Stomach (tissue), 4 donors: Measurements from ENCODE around the gene TTLL1.

ENCODE experiments used
- POLR2A ChIP-seq, 4 donors: fragments of 450-650 bp; IDR thresholded peaks; one replicate each; pipeline ENCODE4 v1.6.1; 2016; ENCODE audit warnings: antibody characterized with exemption in 4 of 4, control low read depth in 2 of 4, mild to moderate bottlenecking in 1 of 4, moderate library complexity in 1 of 4
- POLR2AphosphoS5 ChIP-seq, 3 donors: sonication (generic); formaldehyde crosslinking; IDR thresholded peaks; one replicate each; pipeline ENCODE4 v1.6.1; 2016; ENCODE audit warnings: antibody characterized with exemption in 3 of 3
- TF ChIP-seq, protein P1 (sequence below), 7 experiments: fragments of 450-650 bp in 4 of 7; fragments of 200-600 bp in 3 of 7; sonication (generic) in 3 of 7; IDR thresholded peaks; one replicate each; pipeline ENCODE4 v1.5.1; 2016 to 2019; ENCODE audit warnings: antibody characterized with exemption in 7 of 7, control low read depth in 2 of 7, mild to moderate bottlenecking in 1 of 7

GRCh38 chr22:42994917-42995562, 94.2 kb downstream of the TTLL1 start:
- TF ChIP-seq POLR2AphosphoS5 (IDR thresholded peaks at IDR 0.05) (peak; percentile 86 to 93 (median 87)), POLR2A (IDR thresholded peaks at IDR 0.05) (no peak)
- TF ChIP-seq, protein P1, sequence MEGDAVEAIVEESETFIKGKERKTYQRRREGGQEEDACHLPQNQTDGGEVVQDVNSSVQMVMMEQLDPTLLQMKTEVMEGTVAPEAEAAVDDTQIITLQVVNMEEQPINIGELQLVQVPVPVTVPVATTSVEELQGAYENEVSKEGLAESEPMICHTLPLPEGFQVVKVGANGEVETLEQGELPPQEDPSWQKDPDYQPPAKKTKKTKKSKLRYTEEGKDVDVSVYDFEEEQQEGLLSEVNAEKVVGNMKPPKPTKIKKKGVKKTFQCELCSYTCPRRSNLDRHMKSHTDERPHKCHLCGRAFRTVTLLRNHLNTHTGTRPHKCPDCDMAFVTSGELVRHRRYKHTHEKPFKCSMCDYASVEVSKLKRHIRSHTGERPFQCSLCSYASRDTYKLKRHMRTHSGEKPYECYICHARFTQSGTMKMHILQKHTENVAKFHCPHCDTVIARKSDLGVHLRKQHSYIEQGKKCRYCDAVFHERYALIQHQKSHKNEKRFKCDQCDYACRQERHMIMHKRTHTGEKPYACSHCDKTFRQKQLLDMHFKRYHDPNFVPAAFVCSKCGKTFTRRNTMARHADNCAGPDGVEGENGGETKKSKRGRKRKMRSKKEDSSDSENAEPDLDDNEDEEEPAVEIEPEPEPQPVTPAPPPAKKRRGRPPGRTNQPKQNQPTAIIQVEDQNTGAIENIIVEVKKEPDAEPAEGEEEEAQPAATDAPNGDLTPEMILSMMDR (IDR thresholded peaks at IDR 0.05): no peak
